Endothelial cell of umbilical vein (primary cell): ENCODE data around the gene RCAN1.

ENCODE experiments used
- EZH2 ChIP-seq: IDR thresholded peaks from 2 replicates; pipeline ENCODE4 v1.6.1; 2012; ENCODE audit warnings: borderline replicate concordance, low read depth, mild to moderate bottlenecking, moderate library complexity, low read length, inconsistent platforms; ENCODE audit not compliant: severe bottlenecking
- FOS ChIP-seq: IDR thresholded peaks from 2 replicates; pipeline ENCODE4 v1.6.1; 2011; ENCODE audit warnings: mild to moderate bottlenecking, low read length, moderate library complexity, borderline replicate concordance; ENCODE audit not compliant: insufficient read depth
- GATA2 ChIP-seq: IDR thresholded peaks from 2 replicates; pipeline ENCODE4 v1.7.0; 2011; ENCODE audit warnings: low read depth, mild to moderate bottlenecking, moderate library complexity, mixed read lengths, low read length; ENCODE audit not compliant: insufficient read length, insufficient read depth
- JUN ChIP-seq: IDR thresholded peaks from 2 replicates; pipeline ENCODE4 v1.6.1; 2011; ENCODE audit warnings: borderline replicate concordance, low read depth; ENCODE audit not compliant: insufficient read length, insufficient read depth
- MYC ChIP-seq: IDR thresholded peaks from one replicate; pipeline ENCODE4 v1.6.1; 2011; ENCODE audit warnings: mild to moderate bottlenecking, low read depth, low read length
- POLR2A ChIP-seq: IDR thresholded peaks from 2 replicates; pipeline ENCODE4 v1.6.1; 2012; ENCODE audit warnings: low read depth, mild to moderate bottlenecking, control low read depth, low read length
- POLR2AphosphoS5 ChIP-seq: IDR thresholded peaks from 2 replicates; pipeline ENCODE4 v1.6.1; 2012; ENCODE audit warnings: low read depth, mild to moderate bottlenecking, control low read depth, low read length, moderate library complexity; ENCODE audit not compliant: insufficient read depth
- TF ChIP-seq, protein P1 (sequence below), 2 donors: IDR thresholded peaks; 1 replicate in 1 of 2; 2 replicates in 1 of 2; pipeline ENCODE4 v1.5.1; 2011; ENCODE audit warnings: low read length in 2 of 2, mild to moderate bottlenecking in 2 of 2, moderate library complexity in 2 of 2, control low read depth in 1 of 2, inconsistent platforms in 1 of 2, low read depth in 1 of 2; ENCODE audit not compliant: insufficient read depth in 1 of 2; ENCODE audit errors: extremely low read depth in 1 of 2
- TF ChIP-seq, protein P2 (sequence below): IDR thresholded peaks from 2 replicates; pipeline ENCODE4 v1.6.1; 2011; ENCODE audit not compliant: insufficient read depth, insufficient read length

DNA sequence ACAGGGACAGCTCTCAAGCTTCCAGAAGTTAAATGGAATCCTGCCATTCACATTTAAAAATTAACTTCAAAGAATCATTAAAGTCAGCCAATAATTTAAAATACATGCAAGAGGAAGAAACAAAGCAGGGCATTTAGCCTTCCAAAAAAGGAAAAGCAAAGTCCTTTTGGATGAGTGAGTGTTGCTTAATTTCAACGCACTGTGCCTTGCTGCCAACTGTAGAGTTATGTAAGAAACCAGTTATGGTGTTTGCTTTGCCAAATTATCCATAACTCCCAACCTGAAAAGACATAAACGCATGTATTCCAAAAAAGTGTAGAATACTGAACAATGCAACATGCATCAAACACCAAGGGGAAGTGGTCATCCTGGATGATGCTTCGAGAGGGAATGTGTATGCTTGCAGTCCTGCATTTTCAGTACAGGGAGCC, 86.8 kb downstream of the RCAN1 start:
- TF ChIP-seq, protein P1, sequence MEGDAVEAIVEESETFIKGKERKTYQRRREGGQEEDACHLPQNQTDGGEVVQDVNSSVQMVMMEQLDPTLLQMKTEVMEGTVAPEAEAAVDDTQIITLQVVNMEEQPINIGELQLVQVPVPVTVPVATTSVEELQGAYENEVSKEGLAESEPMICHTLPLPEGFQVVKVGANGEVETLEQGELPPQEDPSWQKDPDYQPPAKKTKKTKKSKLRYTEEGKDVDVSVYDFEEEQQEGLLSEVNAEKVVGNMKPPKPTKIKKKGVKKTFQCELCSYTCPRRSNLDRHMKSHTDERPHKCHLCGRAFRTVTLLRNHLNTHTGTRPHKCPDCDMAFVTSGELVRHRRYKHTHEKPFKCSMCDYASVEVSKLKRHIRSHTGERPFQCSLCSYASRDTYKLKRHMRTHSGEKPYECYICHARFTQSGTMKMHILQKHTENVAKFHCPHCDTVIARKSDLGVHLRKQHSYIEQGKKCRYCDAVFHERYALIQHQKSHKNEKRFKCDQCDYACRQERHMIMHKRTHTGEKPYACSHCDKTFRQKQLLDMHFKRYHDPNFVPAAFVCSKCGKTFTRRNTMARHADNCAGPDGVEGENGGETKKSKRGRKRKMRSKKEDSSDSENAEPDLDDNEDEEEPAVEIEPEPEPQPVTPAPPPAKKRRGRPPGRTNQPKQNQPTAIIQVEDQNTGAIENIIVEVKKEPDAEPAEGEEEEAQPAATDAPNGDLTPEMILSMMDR (IDR thresholded peaks at IDR 0.05; ENCODE audit: extremely low read depth in 1 of 2, insufficient read depth in 1 of 2, low read depth in 1 of 2, low read length in 2 of 2), result no peak
- TF ChIP-seq, protein P2, sequence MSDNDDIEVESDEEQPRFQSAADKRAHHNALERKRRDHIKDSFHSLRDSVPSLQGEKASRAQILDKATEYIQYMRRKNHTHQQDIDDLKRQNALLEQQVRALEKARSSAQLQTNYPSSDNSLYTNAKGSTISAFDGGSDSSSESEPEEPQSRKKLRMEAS, result no peak
- TF ChIP-seq POLR2A, result no peak
- TF ChIP-seq POLR2AphosphoS5, result no peak
- TF ChIP-seq FOS, result no peak
- TF ChIP-seq MYC, result no peak
- TF ChIP-seq EZH2, result no peak
- no peak for TF ChIP-seq JUN
- TF ChIP-seq GATA2, result no peak
